GM12864 (cell line): ENCODE measurements around the gene RIMS3.
"Not testable (repeated sequence)": the region's sequence is repeated elsewhere in the genome, so short reads cannot be mapped to it uniquely, and the experiment has no call there.

Source experiments
- DNase-seq: peaks from one replicate; pipeline ENCODE4 v3.0.0-alpha.2; 2011; ENCODE audit warnings: low read depth
- H3K4me3 ChIP-seq: 2 replicates; pipeline ENCODE4 v1.5.1; 2011; ENCODE audit warnings: mild to moderate bottlenecking, low read depth, low read length, control low read depth
- CTCF ChIP-seq: IDR thresholded peaks from 2 replicates; pipeline ENCODE4 v1.5.1; 2011; ENCODE audit warnings: low read depth, mild to moderate bottlenecking, moderate library complexity, low read length, control low read depth, inconsistent platforms; ENCODE audit errors: missing control alignments

Gene RIMS3

GRCh38 chr1:40582116-40582515 lies 83.4 kb downstream of the RIMS3 start:
- no peak for DNase-seq
- H3K4me3 ChIP-seq, result no peak overlapping the region
- TF ChIP-seq CTCF, result no peak

- TF ChIP-seq CTCF, result no peak
- no peak for DNase-seq
- H3K4me3 ChIP-seq, result no peak overlapping the region
These were observed 90.1 kb downstream of the RIMS3 start for GRCh38 chr1:40575336-40575735.

GRCh38 chr1:40574805-40575204 lies 90.7 kb downstream of the RIMS3 start:
- not testable (repeated sequence) for H3K4me3 ChIP-seq, DNase-seq
